ENCODE measurements around the gene SSMEM1. TPM values are rescaled to one million over a fixed set of nuclear protein-coding genes. Genes with fewer than 3 reads are reported as not detected.

SSMEM1 gene, protein sequence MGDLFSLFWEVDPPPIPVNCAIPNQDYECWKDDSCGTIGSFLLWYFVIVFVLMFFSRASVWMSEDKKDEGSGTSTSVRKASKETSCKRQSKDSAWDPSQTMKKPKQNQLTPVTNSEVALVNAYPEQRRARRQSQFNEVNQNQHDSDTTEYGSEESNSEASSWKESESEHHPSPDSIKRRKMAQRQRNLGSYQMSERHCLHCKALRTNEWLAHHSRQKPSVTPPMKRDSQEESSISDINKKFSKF
- under 1 TPM in 1 of 4 donors, not detected in 3; 0.44 TPM for total RNA-seq

- ATAC-seq (ENCODE audit: low FRiP score) (peak; percentile 68), DNase-seq (ENCODE audit: low spot score) (no peak)
- TF ChIP-seq, protein P1, sequence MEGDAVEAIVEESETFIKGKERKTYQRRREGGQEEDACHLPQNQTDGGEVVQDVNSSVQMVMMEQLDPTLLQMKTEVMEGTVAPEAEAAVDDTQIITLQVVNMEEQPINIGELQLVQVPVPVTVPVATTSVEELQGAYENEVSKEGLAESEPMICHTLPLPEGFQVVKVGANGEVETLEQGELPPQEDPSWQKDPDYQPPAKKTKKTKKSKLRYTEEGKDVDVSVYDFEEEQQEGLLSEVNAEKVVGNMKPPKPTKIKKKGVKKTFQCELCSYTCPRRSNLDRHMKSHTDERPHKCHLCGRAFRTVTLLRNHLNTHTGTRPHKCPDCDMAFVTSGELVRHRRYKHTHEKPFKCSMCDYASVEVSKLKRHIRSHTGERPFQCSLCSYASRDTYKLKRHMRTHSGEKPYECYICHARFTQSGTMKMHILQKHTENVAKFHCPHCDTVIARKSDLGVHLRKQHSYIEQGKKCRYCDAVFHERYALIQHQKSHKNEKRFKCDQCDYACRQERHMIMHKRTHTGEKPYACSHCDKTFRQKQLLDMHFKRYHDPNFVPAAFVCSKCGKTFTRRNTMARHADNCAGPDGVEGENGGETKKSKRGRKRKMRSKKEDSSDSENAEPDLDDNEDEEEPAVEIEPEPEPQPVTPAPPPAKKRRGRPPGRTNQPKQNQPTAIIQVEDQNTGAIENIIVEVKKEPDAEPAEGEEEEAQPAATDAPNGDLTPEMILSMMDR (IDR thresholded peaks at IDR 0.05), result no peak
Observed at GRCh38 chr7:130207642-130208041, at the start of gene SSMEM1. Gene SSMEM1 (plus strand): TSS chr7:130207860. CDS start chr7:130207911, 51 bp downstream.

DNA sequence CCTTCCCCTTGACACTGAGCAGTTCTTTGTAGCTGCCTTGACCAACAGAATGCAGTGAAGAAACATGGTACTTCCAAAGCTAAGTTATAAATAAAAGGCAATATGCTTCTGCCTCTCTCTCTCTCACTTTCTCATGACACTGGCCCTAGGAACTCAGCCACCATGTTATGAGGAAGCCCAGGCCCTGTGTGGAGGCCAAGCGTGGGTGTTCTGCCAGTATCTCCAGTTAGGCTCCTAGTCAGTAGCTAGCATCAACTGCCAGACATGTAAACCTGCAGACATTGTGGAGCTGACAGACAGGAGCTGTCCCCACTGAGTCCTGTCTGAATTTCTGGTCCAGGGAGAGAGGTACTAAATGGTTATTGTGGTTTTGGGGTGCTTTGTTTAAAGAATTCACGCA is 47.6 kb upstream of the SSMEM1 start:
- no peak for ATAC-seq (ENCODE audit: low FRiP score)
- TF ChIP-seq, protein P1 (IDR thresholded peaks at IDR 0.05), result no peak
- no peak for DNase-seq (ENCODE audit: low spot score)

DNA sequence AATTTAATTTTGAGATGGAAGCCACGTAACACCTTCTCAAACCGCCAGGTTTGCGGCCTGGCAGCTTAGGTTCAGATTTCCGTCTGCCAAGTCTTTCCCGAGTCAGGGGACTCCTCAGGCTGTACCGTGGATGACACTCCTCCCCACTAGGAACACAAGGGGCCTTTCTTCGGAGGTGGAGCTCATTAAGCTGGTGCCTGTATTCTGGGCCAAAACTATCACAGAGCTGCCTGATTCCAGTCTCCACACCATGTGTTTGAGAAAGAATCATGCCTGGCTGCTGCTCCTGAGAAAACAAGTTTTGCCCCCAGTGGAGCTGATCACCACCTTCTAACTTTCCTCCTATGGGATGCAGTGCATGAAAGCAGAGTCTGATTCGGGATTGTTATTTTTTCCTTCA is 47.2 kb upstream of the SSMEM1 start:
- ATAC-seq (ENCODE audit: low FRiP score), result no peak
- no peak for DNase-seq (ENCODE audit: low spot score)
- TF ChIP-seq, protein P1 (IDR thresholded peaks at IDR 0.05), result no peak

DNA sequence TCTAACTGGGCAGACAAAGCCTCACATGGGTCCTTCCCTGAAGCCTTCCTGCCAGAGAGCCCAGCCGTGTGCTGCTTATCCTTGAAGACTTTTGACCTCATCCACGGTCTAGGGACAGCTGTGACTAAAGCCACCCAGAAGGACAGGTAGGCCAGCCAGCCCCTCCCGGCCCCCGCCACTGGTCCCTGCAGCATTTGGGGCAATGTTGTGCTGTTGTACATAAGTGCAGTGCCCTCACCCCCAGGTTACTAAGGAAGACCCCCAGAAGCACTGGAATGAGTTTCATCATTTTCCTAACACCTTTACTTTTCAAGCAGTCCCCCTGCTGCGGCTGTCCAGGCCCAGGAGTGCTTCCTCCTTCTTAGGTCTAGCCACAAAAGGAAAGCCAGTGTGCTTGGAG is 45.5 kb upstream of the SSMEM1 start:
- DNase-seq (ENCODE audit: low spot score), result no peak
- TF ChIP-seq, protein P1 (IDR thresholded peaks at IDR 0.05), result no peak

DNA sequence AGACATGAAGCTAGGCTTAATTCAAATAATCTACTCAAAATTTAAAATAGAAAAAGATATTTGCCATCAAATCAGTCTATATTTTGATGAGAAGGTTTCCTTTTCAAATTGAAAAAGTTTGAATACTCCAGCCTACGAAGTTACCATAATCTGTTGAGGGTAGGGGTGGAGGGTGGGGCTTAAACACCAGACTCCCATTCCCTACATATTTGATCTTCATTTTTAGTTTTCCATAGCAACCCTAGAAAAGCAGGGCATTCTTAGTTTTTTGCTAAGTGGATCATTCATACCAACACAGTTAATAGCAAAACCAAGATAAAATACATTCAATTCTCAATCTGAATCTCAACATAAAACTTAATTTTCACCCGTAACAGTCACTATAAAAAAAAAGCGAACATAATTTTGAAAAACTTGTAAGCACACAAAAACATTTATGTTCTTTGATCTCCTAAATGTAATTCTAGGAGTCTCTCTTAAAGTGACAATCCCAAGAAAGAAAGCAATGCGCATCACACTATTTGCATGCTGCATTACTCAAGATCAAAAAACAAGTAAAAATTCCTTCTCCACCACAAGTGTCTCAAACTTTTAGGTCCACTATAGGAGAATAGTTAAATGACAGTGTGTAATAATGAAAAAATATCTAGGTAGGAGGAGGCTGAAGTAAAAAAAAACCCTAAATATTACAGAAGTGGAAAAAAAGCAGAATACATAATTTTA is 33.3 kb upstream of the SSMEM1 start:
- TF ChIP-seq, protein P1 (IDR thresholded peaks at IDR 0.05), result no peak
- DNase-seq (ENCODE audit: low spot score) (no peak), ATAC-seq (ENCODE audit: low FRiP score) (no peak)

More for the DNA sequence above, 45.5 kb upstream of the SSMEM1 start:
- no peak for ATAC-seq (ENCODE audit: low FRiP score)

GRCh38 chr7:130178251-130178650 is 29.4 kb upstream of the SSMEM1 start:
- DNase-seq (ENCODE audit: low spot score) (no peak), ATAC-seq (ENCODE audit: low FRiP score) (no peak)
- TF ChIP-seq, protein P1 (IDR thresholded peaks at IDR 0.05), result no peak

GRCh38 chr7:130179631-130180030 is 28.0 kb upstream of the SSMEM1 start:
- no peak for ATAC-seq (ENCODE audit: low FRiP score)
- no peak for DNase-seq (ENCODE audit: low spot score)
- TF ChIP-seq, protein P1 (IDR thresholded peaks at IDR 0.05), result no peak
